Nephron (organoid): Measurements from ENCODE around the gene RGS13.

ENCODE experiments used
- H3K27ac Mint-ChIP-seq, 3 experiments: 2 replicates each; pipeline ENCODE4 v1.8.0; 2020; ENCODE audit warnings: mixed read lengths in 3 of 3, mild to moderate bottlenecking in 2 of 3, moderate library complexity in 1 of 3
- H3K27me3 Mint-ChIP-seq: 2 replicates; pipeline ENCODE4 v1.8.0; 2021; ENCODE audit warnings: low read depth, mild to moderate bottlenecking, moderate library complexity, mixed read lengths
- H3K36me3 Mint-ChIP-seq: 2 replicates; pipeline ENCODE4 v1.8.0; 2020; ENCODE audit warnings: low read depth, mixed read lengths
- H3K4me1 Mint-ChIP-seq: 2 replicates; pipeline ENCODE4 v1.8.0; 2020; ENCODE audit warnings: mixed read lengths
- H3K4me3 Mint-ChIP-seq, 3 experiments: 2 replicates each; pipeline ENCODE4 v1.8.0; 2020; ENCODE audit warnings: mild to moderate bottlenecking in 3 of 3, mixed read lengths in 3 of 3, moderate library complexity in 2 of 3
- H3K9me3 Mint-ChIP-seq: 2 replicates; pipeline ENCODE4 v1.8.0; 2020; ENCODE audit warnings: mixed read lengths
- CTCF ChIP-seq, 3 experiments: fragments of 200-600 bp; sonication (generic); IDR thresholded peaks; one replicate each; pipeline ENCODE4 v1.5.0; 2021; ENCODE audit warnings: antibody characterized with exemption in 3 of 3; ENCODE audit not compliant: unreplicated experiment in 3 of 3

RGS13 gene

GRCh38 chr1:192610112-192610889 is 25.6 kb upstream of the RGS13 start:
- Mint-ChIP-seq H3K4me1 (no peaks in the 10 kb centered on the region), H3K36me3 (no peaks in the 10 kb centered on the region), H3K27ac (no peak overlapping the region), H3K27me3 (no peaks in the 10 kb centered on the region), H3K4me3 (no peak overlapping the region), H3K9me3 (no peaks in the 10 kb centered on the region)
- TF ChIP-seq CTCF (IDR thresholded peaks at IDR 0.05; ENCODE audit: unreplicated experiment in 3 of 3) = peak; percentile 58 to 73 (median 63)

GRCh38 chr1:192615055-192615454 is 20.9 kb upstream of the RGS13 start:
- Mint-ChIP-seq H3K9me3 (no peaks in the 10 kb centered on the region), H3K36me3 (no peaks in the 10 kb centered on the region), H3K4me3 (no peak overlapping the region), H3K4me1 (no peaks in the 10 kb centered on the region), H3K27ac (no peak overlapping the region), H3K27me3 (no peaks in the 10 kb centered on the region)
- TF ChIP-seq CTCF (IDR thresholded peaks at IDR 0.05; ENCODE audit: unreplicated experiment in 3 of 3) = no peak

GRCh38 chr1:192620071-192620635 is 15.8 kb upstream of the RGS13 start:
- Mint-ChIP-seq H3K36me3 (no peaks in the 10 kb centered on the region), H3K27ac (no peak overlapping the region), H3K27me3 (no peaks in the 10 kb centered on the region), H3K4me3 (no peak overlapping the region), H3K4me1 (no peaks in the 10 kb centered on the region), H3K9me3 (peaks cover 9% of the 10 kb centered on the region)
- no peak for TF ChIP-seq CTCF (IDR thresholded peaks at IDR 0.05; ENCODE audit: unreplicated experiment in 3 of 3)

GRCh38 chr1:192626366-192627179 is 9.4 kb upstream of the RGS13 start:
- no peak overlapping the region for H3K4me3 Mint-ChIP-seq
- H3K4me1 Mint-ChIP-seq = no peaks in the 10 kb centered on the region
- H3K9me3 Mint-ChIP-seq = peaks cover 6% of the 10 kb centered on the region
- no peak for TF ChIP-seq CTCF (IDR thresholded peaks at IDR 0.05; ENCODE audit: unreplicated experiment in 3 of 3)
- no peak overlapping the region for H3K27ac Mint-ChIP-seq
- no peaks in the 10 kb centered on the region for H3K36me3 Mint-ChIP-seq
- H3K27me3 Mint-ChIP-seq = no peaks in the 10 kb centered on the region

- no peak for TF ChIP-seq CTCF (IDR thresholded peaks at IDR 0.05; ENCODE audit: unreplicated experiment in 3 of 3)
- no peaks in the 10 kb centered on the region for H3K27me3 Mint-ChIP-seq
- no peaks in the 10 kb centered on the region for H3K36me3 Mint-ChIP-seq
- no peak overlapping the region for H3K4me3 Mint-ChIP-seq
- peaks cover 3% of the 10 kb centered on the region for H3K4me1 Mint-ChIP-seq
- H3K9me3 Mint-ChIP-seq = peaks cover 4% of the 10 kb centered on the region
- H3K27ac Mint-ChIP-seq = no peak overlapping the region
Observed at GRCh38 chr1:192627901-192628300, 8.0 kb upstream of the RGS13 start.
